ENCODE results near the gene SMYD1.

SMYD1 gene

GRCh38 chr2:88123975-88124917 lies 56.6 kb downstream of the SMYD1 start:
- no peak for DNase-seq

- no peak for DNase-seq
Measured at GRCh38 chr2:88125344-88125923, 57.8 kb downstream of the SMYD1 start.

DNA sequence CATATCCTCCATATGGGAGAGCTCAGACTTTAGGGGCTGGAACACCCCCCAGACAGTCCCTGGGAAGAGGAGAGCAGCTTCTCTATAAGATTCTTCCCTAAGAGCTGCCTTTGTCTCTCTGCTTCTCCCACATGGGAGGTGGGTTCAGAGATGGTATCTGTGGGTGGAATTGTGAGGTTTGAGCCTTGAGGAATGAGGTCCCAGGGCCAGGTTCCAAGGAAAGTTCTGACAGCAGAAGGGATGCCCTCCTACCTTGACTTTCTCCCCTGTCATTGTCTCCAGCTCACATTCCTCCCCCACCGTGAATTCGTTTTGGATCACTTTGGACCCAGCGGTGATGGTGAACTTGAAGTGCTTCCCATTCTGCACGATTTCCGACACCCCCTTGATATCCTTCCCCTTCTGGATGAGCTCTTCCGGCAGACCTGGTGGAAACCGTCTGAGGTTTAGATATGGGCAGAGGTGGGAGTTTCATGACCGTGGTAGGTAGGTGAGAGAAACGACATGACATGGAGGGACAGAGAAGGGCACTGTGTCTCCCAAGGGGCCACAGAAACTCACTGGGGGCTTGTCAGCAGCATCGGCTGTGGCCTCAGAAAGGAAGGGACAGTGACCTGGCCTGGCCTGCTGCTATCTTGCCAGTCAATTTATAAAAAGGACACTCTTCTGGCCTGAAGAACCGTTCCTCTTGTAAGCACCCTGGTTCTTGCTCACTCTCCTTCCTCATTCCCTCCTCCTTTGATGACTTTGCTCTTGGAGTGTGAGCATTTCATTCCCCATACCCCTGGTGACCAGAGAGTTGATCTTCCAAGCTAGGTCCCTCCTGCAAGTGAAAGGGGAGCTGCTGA lies 58.5 kb downstream of the SMYD1 start:
- no peak for DNase-seq

- DNase-seq, result no peak
Measured at GRCh38 chr2:88126772-88127637, 59.4 kb downstream of the SMYD1 start.

DNA sequence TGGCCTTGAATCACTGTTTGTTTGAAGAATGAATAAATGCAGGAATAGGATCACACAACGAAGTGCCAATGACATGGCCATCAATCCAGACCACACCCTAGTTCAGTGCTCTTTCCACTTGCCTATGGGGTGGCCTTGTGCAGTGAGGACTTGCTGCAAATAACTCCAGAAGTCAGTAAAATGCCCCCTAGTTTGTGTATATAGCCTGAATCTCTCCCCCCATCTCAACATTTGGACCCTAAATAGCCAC lies 59.9 kb downstream of the SMYD1 start:
- DNase-seq, result no peak

GRCh38 chr2:88127888-88128653 lies 60.4 kb downstream of the SMYD1 start, which contains the start of gene FABP1:
TSS of gene FABP1 (minus strand) at chr2:88128062. CDS start at chr2:88128017, 45 bp downstream.
- no peak for DNase-seq

DNA sequence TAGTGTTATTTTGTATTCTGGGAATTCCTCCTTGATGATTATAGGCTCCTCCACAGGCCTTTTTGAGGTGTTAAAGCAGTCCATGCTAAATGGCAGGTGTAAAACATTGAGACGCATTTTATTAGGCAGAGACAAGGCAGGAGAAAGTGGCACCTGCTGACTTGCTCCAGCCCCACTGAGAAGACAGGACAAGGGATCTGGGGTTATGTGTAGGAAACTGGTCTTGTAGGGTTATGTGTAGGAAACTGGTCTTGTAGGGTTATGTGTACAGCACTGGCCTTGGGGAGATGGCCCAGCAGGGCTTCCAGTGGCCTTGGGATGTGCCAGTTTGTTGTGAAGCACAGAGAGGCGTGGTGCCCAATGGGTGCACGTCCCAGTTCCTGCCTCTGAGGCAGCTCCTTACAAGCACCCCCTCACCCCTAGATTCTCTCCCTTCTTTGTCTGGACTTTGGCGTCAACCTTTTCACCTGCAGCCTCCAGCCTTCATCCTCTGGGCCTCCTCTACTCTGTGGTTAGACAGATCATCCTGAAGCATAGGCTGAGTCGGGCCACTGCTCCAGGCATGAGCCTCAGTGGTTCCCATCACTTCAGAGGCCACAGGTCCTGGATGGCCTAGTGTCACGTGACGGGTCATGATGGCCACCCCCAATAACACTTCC lies 61.2 kb downstream of the SMYD1 start:
- DNase-seq, result no peak

- no peak for DNase-seq
Measured at GRCh38 chr2:88129313-88129959, 61.8 kb downstream of the SMYD1 start.

DNA sequence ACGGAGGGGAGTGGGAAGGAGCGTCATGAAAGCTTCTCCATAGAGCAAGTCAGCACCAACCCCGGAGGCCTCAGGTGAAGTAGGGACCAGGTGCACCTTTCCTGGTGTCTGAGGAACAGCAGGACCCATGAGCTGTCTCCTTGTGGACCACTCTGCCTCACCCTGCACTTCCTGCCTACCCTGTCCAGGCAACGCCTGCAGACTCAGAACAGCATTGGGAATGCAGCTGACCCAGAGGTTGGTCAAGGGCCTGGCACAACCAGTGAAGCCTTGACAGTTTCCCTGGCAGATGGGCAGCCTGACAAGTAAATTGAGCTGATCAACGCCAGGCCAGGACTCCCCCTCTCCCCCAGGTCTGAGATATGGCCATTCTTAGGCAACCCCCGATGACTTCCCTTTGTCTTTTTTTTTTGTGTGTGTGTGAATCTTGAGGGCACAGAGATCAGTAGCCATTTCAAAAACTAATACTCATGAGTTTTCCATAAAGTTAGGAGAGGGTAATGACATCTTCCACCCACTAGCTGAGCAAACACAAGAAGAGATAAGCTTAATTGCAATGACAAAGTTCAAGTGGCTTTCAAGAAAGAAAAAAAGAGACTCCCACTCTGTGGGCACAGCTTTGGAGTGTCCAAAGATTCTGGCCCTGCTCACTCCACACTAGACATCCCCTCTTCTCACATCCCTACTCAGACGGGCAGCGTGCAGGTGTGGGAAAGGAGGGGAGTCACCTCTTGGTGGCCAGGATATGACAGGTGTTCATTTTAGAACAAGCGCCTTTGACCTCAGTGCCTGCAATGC lies 63.8 kb downstream of the SMYD1 start:
- no peak for DNase-seq

DNA sequence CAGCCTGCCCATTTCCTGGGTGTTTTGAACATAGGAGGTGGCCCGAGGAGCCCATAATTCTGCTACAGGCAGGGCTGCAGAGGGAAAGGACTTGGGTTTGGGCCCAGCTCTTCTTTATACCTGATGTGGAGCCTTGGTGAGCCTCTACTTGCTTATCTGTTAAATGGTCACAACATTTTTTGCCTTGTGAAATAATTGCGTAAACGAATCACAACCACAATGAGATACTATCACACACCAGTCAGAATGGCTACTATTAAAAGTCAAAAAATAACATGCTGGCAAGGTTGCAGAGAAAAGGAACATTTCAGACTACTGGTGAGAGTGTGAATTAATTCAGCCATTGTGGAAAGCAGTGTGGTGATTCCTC lies 64.4 kb downstream of the SMYD1 start:
- DNase-seq, result no peak

GRCh38 chr2:88133875-88134274 lies 66.2 kb downstream of the SMYD1 start:
- no peak for DNase-seq

- no peak for DNase-seq
Measured at GRCh38 chr2:88136817-88137216, 69.2 kb downstream of the SMYD1 start.

DNA sequence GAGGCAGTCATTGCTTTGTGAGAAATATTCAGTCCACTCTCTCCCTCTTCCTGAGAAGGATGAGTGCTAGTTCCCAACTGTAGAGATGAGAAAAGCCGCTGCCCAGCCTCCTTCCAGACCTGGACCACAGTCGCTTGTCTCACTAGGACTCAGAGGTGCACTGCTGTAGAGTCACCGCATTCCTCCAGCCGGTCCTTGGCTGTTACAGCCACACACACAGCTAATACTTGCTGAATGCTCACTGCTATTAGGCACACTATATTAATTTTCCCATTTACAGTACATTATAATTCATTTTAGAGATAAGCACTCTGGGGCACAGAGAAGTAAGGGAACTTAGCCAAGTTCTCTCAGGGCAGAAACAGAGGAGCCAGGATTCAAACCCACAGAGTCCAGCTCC lies 70.2 kb downstream of the SMYD1 start:
- no peak for DNase-seq

DNA sequence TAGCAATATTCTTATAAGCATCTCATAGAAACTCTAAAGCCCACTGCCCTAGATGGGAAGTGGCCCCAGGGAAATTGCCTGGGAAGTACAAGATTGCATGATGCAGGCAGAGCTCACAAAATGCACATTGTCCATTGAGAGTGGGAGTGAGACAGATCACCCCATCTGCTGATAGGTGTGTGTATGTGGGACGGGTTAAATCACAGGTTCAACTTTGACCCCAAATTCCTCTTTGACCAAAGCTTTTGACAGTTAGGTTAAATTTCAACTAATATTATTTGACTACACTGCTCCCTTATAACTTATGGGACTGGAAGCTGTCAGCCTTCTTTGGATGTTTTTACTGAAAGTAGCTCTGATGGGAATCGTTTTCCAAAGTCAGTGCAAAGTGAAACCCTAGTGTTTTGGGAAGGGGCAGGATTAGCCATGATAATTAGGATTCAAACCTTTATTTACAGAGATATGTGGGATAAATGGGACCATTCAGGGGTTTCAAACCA lies 71.6 kb downstream of the SMYD1 start:
- DNase-seq, result no peak

GRCh38 chr2:88139804-88140203 lies 72.2 kb downstream of the SMYD1 start:
- no peak for DNase-seq

- no peak for DNase-seq
Measured at GRCh38 chr2:88141952-88142351, 74.3 kb downstream of the SMYD1 start.

GRCh38 chr2:88144271-88144670 lies 76.6 kb downstream of the SMYD1 start:
- no peak for DNase-seq

DNA sequence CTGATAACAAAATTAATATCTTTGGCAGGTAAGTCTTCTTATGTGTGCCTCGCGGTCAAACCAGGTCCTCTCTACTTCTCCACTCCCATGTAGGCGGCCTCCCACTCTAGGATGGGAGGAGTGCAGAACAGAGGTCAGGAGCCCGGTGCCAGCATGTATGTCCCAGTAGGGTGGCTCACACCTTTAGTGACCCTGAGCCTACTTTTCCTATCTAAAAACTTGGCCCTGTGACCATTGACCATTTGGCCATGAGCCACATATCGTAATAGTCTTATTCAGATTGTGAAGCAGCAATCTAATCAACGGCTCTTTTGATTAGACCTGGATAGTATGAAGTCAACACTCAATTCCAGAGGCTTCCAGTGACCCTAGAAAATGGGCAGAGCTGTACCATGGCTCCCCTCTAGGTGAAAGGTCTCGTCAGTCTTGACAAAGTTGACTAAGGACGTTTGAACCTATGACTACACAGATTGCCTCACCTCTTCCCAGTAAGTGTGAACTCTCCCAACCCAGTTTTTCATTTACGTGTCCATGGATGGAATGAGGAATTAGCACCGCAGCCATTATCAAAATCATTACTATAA lies 77.4 kb downstream of the SMYD1 start:
- DNase-seq, result no peak

DNA sequence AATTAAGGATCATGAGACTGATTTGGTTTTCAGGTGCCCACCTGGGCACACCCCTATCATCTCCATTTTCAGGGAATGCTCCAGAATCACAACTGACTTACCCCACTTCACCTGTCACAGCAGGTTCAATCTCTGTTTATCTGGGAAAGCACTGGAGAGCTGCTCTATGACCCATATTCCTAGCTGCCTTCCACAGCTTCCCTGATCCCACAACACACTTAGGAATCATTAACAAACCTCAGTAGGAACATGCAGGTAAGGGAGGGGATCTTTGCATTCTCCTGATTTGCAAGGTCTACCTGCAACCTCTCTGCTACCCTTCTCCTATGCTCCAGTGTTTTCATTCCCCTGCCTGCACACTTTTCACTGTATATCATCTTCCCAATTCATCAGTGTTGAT lies 79.0 kb downstream of the SMYD1 start:
- no peak for DNase-seq

All from NCI-H1436 (cell line).